GF-D8 (cell line): Measurements from ENCODE around the gene PLET1.

Experiments
- DNase-seq: peaks from one replicate; lab custom pipeline; 2025; lab: John Stamatoyannopoulos, UW

The PLET1 gene, protein sequence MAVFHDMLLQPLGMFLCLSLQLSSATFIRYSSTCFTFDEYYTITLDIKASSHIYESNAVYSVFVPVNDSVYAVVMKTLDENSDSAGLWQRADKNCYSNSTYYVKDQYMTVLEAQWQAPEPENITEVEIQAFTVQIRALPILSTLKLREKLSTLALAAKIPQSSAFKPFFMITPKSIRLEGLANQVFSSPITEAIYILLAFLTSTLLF

GRCh38 chr11:112260490-112260889 is at the start of gene PLET1:
Gene PLET1, minus strand, starts transcription at chr11:112260860. Its CDS starts 271 bp downstream, at chr11:112260589.
- DNase-seq = no peak

DNA sequence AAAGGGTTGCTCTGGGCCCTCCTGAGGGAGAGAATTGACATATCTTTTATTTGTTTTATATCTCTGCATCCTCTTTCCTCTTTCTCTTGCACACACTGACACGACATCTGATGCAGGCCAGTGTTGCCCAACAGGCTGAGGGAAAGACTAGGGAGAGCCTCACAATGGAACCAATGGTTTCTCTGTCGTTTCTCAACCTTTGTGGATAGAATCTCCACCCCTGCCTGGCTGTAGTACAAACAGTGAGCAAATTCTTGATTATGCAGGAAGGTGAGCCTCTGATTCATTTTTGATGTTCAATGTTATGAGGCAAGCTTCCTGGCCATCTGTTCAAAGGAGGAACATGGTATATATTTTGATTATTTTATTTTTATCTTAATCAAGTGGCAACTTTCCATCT is 49.8 kb upstream of the PLET1 start:
- DNase-seq = no peak

- DNase-seq = no peak
Measured at GRCh38 chr11:112308651-112309050, 48.0 kb upstream of the PLET1 start.

GRCh38 chr11:112307616-112308015 is 47.0 kb upstream of the PLET1 start:
- no peak for DNase-seq

- DNase-seq = no peak
Measured at GRCh38 chr11:112306230-112306629, 45.6 kb upstream of the PLET1 start.

DNA sequence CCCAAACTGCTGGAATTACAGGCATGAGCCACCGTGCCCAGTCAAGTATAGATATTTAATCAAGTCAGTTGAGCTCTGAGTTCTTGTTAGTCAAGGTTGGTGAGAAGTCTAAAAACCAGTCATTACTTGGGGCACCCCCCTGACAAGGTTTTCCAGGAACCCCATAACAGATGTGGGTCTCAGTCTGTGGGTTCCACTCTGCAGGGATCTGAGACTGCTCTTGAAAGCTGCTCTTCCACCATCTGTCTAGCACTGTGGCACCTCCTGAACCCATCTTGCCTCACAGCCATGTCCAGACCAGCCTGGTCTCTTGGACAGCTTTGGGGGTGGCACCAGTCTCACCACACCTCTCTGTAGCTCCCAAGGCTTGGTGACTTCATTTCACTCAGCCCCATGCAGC is 44.3 kb upstream of the PLET1 start:
- DNase-seq = no peak

DNA sequence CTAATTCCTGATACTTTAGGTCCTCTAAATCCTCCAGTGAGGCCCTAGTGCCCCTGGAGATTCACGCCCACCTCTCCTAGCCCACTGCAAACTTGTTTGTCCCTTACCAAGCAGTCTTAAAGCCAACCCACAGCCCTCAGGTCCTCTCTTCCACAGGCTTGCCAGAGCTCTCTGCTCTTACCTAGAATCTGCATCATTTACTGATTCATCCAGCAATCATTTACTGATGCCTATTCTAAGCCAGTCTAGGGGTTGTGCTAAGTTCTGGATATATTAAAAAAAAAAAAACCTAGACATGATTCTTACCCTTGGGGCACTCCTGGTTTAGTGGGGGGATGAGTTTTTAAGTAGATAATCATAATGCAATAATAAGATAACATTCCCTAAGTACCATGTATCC is 43.0 kb upstream of the PLET1 start:
- no peak for DNase-seq

GRCh38 chr11:112302226-112302868 is 41.7 kb upstream of the PLET1 start:
- DNase-seq = no peak

GRCh38 chr11:112300094-112300786 is 39.6 kb upstream of the PLET1 start:
- DNase-seq = no peak

DNA sequence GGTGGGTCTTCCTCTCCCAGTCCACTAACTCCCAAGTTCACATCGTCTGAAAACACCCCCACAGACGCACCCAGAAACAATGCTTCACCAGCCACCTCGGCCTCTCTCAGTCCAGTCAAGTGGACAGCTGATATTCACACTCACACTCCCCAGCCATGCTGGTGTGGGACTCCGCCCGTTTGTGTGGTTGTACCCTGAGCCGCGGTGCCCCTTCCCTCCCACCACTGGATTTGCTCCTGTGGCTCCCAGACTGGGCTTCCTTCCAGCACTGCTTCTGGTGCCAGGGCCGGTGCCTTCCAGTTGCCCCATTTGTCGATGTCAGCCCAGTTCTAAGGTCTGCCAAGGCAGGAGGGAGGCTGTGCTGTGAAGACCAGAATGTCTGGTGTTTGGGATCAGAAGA is 37.9 kb upstream of the PLET1 start:
- DNase-seq = no peak

GRCh38 chr11:112297248-112297866 is 36.7 kb upstream of the PLET1 start:
- no peak for DNase-seq

GRCh38 chr11:112296044-112296443 is 35.4 kb upstream of the PLET1 start:
- no peak for DNase-seq

- DNase-seq = peak; percentile 41
Measured at GRCh38 chr11:112294688-112295340, 34.2 kb upstream of the PLET1 start.

DNA sequence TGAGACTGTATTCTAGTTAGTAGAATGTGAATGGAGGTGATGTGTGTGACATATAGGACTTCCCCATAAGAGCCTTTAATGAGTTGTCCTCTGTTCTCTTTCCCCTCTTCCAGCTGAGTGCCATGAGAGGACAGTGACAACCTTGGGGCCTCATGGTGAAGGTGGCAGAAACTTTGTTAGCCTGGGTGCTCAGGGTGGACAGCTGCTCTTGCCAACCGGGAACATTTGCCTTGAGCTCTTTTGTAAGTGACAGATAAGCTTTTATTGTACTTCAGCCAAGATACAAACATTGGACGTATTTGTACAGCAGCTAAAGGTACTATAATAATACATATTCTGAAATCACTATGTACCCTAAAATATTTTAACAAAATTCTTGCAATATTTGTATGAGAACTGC is 33.0 kb upstream of the PLET1 start:
- DNase-seq = no peak

DNA sequence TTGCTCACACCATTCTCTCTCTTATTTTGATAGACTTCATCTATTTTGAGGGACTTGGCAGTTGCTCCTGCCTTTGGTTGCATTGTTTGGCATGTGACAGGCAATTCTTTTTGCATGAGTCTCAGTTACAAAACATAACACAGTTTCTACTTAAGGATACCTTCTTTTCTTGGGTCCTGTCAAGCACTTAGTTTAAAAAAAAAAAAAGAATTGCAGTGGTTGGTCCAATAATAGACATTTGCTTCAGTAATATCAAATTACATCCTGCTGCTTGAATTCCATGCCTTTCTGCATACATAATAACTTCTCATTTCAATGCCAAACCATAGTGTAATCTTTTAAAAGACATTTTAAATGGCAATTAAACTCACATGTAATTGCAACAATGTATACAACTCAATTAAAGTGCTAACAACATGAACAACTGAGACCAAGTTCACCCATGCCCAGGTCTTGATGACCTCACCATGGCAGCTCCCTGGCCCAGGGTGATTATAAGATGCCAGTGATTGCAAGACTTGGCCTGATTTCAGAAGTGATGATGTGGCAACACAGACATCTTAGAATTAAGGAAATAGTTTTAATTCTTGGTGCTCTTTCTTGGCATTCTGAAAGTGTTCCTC is 32.2 kb upstream of the PLET1 start:
- DNase-seq = peak; percentile 41

DNA sequence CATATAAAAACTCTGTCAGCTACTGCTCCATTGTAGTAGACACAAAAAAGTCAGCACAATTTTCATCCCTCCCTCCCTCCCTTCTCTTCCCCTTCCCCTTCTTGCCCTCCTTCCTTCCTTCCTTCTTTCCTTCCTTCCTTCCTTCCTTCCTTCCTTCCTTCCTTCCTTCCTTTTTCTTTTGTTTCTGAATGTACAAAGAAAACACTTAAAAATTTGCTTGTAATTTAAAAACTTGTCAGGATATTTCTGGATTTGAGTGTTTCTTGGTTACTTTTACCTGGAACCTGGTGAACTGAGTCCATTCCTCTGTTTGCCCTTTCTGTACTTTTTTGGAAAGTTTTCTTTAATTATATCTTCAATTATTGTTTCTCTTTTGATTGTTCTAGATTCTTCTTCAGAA is 31.5 kb upstream of the PLET1 start:
- no peak for DNase-seq

- DNase-seq = no peak
Measured at GRCh38 chr11:112291191-112291590, 30.5 kb upstream of the PLET1 start.

GRCh38 chr11:112290493-112290850 is 29.8 kb upstream of the PLET1 start:
- DNase-seq = no peak

- DNase-seq = no peak
Measured at GRCh38 chr11:112289588-112290492, 29.2 kb upstream of the PLET1 start.

GRCh38 chr11:112288021-112288420 is 27.4 kb upstream of the PLET1 start:
- no peak for DNase-seq

GRCh38 chr11:112285841-112286311 is 25.2 kb upstream of the PLET1 start:
- no peak for DNase-seq
